GM18505 (cell line): ENCODE data around the gene LANCL2.

Source experiments
- ATAC-seq: cut with Tn5 transposase; IDR thresholded peaks from one replicate; pipeline ENCODE4 v1.9.1; 2021; ENCODE audit not compliant: unreplicated experiment
- POLR2A ChIP-seq: IDR thresholded peaks from 4 replicates; pipeline ENCODE4 v1.6.1; 2011; ENCODE audit warnings: borderline replicate concordance; ENCODE audit not compliant: insufficient read depth, insufficient read length; ENCODE audit errors: extremely low read depth

The LANCL2 gene

DNA sequence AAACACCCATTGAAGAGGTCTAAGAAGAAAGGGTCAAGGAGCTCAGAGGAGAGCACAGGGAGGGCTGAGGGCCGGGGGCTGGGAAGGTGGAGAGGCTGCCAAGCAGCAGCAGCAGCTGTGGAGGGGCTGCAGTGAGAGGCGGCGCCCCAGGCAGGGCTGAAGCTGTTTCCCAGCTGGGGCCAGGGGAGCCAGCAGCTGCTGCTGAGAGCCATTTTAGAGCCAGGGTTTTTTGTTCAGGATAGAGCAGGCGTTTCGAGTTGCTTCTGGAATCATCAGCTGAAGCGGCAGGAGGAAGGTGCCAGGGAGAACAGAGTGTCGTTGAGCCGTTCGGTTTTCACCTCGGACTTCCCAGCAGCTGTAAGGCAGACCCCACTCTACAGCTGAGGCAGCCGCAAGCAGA is 62.7 kb downstream of the LANCL2 start:
- no peak for ATAC-seq
- no peak for TF ChIP-seq POLR2A

GRCh38 chr7:55429835-55430499 is 64.8 kb downstream of the LANCL2 start:
- ATAC-seq: no peak
- TF ChIP-seq POLR2A: no peak

DNA sequence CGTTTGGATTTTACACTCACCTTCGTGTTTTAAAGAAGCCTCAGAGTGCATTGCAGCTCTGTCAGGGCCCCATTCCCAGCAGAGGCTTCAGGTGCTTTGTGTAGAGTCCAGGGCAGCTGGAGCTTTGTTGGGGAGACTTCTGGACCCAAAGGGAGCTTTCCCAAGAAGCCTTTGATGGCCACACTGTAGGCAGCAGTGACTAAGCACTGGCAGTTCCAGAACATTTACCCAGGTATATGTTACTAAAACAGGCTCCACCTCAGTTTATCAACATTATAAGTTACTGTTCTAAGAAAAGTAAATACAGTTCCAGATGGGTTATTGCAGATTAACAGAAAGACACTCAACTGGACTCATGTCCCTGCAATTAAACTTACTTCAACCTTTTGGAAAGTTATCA is 66.8 kb downstream of the LANCL2 start:
- no peak for ATAC-seq
- TF ChIP-seq POLR2A: no peak

DNA sequence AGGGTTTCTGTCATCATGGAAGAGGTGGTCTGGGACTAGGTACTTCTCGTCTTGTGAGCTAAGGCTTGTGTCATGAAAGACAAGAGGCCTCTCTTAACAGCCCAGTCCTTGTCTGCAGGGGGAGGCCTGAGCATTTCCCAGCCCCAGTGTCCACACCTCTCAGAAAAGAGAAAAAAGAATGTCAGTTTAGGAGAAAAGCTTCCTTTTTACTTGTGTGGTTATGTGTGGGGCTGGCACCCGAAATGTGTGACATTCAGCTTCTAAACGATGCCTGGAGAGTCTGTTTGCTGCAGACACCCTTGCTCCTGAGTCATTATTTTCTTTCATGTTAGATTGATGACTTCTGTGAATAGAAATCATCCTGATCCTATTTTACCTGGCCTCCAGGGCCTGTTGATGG is 67.4 kb downstream of the LANCL2 start:
- no peak for TF ChIP-seq POLR2A
- no peak for ATAC-seq

DNA sequence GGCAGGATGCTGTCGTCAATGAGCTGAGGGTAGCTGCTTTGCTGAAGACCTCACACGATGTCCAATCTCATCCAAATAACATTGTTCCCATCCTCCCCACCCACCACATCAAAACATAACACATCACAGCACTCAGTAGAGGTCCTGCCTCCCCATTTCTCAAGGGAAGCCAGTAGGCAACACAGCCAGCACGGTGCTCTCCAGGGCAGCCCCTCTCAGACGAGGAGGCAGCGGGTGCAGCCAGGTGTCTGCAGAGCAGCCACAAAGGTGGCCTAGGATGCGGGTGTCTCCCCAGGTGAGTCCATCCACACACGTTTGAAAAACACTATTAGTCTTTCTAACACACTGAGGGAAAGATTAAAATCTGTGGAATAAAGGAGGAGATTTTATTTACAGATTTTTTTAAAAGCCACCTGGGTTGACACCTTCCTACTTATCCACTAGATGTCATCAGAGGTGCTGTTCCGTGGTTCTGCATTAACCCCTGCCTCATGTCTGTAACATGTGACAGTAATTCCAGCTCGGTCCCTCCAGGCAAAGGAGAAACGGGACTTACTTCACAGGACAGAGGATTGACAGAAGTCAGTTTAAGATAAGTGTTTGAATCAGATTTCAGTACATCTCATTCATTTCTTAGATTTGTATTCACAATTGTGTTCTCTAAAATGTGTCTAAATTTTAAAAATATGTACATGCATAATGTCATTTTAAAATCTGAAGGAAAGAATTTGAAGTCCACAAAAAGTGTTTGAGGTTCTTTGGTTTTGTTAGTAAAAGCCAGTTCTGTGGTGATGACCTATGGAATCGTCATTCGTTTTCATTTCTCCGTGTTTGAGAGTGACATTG is 68.0 kb downstream of the LANCL2 start:
- TF ChIP-seq POLR2A: no peak
- peak; percentile 74 for ATAC-seq

DNA sequence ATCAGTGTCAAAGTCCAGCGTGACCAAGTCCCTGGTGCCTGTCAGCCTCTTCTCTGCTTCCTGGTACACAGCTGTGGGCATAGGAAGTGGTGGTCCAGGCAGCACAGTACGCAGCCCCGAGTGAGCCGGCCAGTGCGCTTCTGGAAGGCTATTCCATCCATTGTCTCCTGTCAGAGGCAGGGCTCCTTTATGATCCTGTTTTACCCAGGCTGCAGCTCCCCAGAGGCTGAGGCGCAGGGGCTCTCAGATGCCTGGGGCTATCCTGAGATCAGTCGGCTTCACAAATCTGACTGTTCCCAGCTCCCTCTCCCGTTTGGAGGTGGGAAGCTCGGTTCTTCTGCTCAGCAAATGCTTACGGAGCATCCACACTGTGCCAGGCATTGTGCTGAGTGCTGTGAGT is 70.3 kb downstream of the LANCL2 start:
- no peak for TF ChIP-seq POLR2A
- ATAC-seq: no peak

GRCh38 chr7:55436457-55436856 is 71.3 kb downstream of the LANCL2 start:
- TF ChIP-seq POLR2A: no peak
- ATAC-seq: no peak

- ATAC-seq: no peak
- TF ChIP-seq POLR2A: no peak
Observed at GRCh38 chr7:55437375-55437774, 72.2 kb downstream of the LANCL2 start.

- no peak for TF ChIP-seq POLR2A
- ATAC-seq: no peak
Observed at GRCh38 chr7:55438085-55438756, 73.1 kb downstream of the LANCL2 start.

DNA sequence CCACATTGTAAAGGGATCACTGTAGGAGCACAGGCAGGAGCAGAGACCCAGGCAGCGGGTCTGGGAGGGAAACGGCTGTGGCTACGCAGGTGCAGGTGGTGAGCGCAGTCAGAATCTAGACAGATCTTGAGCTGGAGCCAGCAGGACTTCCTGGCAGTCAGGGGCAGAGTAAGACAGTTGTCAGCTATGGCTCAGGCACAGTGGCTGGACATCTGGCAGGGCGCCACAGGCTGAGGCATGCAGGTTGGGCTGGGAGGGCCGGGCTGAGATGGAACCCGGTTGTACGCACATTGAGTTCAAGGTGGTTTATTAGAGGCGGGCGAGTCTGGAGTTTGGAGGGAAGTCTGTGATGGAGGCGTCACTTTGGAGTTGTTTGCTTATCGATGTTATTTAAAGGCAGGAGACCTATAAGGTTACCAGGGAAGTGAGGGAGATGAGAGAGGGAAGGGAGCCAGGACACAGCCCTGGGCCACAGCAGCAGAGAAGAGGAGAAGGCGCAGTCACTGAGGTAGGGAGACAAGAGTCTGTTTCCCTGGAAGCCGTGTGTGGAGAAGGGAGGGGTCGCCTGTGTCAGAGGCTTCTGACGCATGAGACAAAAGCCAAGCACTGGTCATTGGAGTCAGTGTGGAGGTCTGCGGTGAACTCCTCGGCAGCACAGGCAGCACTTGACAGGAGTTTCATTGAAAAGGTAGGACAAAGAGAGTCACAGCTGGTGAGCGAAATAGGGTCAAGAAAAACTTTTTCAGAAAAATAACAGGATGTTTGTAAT is 73.8 kb downstream of the LANCL2 start:
- no peak for ATAC-seq
- no peak for TF ChIP-seq POLR2A

DNA sequence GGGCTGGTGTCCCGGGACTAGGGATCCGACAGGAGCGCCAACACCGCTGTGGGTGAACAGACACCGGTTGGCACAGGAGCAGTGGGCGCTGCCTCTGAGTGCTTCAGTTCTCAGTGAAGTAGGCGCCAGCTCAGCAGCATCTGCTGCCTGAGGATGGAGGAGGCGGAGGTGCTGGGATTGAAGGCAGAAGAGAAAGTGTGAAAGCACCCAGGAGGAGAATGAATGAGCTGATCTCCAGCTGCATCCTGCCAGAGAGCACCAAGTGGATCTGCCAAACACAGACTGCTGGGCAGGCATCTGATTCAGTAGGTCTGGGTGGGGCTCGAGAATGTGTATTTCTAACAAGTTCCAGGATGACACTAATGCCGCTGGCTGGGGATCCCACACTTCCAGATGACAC is 74.5 kb downstream of the LANCL2 start:
- no peak for ATAC-seq
- TF ChIP-seq POLR2A: no peak

DNA sequence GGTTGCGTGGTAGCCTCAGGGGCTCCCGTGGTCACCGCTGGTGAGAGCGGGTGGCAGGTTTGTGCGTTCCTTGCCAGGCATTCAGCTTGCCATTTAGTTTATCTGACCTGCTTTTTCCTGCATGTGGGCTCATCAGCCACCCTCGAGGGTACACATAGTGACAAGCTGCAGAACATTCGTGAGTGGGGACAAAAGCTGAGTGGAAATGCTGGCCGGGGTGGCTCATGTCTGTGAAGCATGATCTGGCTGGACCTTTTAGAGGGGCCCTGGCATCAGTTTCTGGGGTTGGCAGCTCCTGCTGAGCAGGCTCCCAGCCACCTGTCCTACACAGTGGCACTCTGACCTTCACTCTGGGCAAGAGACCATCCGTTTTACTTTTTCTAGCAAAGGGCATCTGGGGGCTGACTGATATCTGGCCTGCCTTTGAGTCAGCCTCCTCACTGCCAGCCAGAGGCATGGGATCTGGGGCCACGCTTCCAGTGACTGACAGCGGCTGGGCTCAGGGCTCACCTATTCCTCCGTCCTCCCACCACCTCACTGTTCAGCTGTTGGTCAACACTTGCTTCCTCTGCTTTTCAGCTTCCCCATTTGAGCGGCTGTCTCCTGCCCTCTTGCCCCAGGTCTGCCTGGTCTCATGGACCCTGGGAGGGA is 75.0 kb downstream of the LANCL2 start:
- TF ChIP-seq POLR2A: peak; percentile 24
- no peak for ATAC-seq
